GM12892 (cell line): ENCODE results near the gene CLUH.

Source experiments
- POLR2A ChIP-seq: IDR thresholded peaks from 2 replicates; pipeline ENCODE4 v1.6.1; 2011; ENCODE audit warnings: low read depth, low read length, control low read depth
- TAF1 ChIP-seq: IDR thresholded peaks from 2 replicates; pipeline ENCODE4 v1.6.1; 2011; ENCODE audit warnings: low read depth, mild to moderate bottlenecking, control low read depth, low read length, borderline replicate concordance

GRCh38 chr17:2736956-2737355 lies 25.4 kb upstream of the CLUH start:
- no peak for TF ChIP-seq POLR2A
- no peak for TF ChIP-seq TAF1
